Gastroesophageal sphincter (tissue), 4 donors: Measurements from ENCODE around the gene LMTK3. TPM values are rescaled to one million over a fixed set of nuclear protein-coding genes. Genes with fewer than 3 reads are reported as not detected.

Experiments used
- ATAC-seq: fragments of 150-250 bp; one replicate; pipeline ENCODE4 v1.9.1; 2016; ENCODE audit warnings: mild to moderate bottlenecking, moderate library complexity
- H3K27ac ChIP-seq, 4 donors: fragments of 200-600 bp; sonication (generic) in 3 of 4; 1 replicate in 3 of 4; 2 replicates in 1 of 4; pipeline ENCODE4 v1.5.1; 2016 to 2019
- H3K27me3 ChIP-seq: fragments of 200-600 bp; sonication (generic); one replicate; pipeline ENCODE4 v1.5.1; 2019
- H3K36me3 ChIP-seq, 2 donors: fragments of 200-600 bp; sonication (generic); one replicate each; pipeline ENCODE4 v1.5.1; 2019; ENCODE audit warnings: control low read depth in 1 of 2
- H3K4me1 ChIP-seq, 3 donors: fragments of 200-600 bp; sonication (generic); 1 replicate in 2 of 3; 2 replicates in 1 of 3; pipeline ENCODE4 v1.5.1; 2016 to 2019; ENCODE audit warnings: control low read depth in 2 of 3
- H3K4me3 ChIP-seq, 2 donors: fragments of 200-600 bp; sonication (generic); one replicate each; pipeline ENCODE4 v1.5.1; 2019; ENCODE audit warnings: mild to moderate bottlenecking in 1 of 2, moderate library complexity in 1 of 2
- H3K9me3 ChIP-seq, 3 donors: fragments of 200-600 bp; sonication (generic); one replicate each; pipeline ENCODE4 v1.5.1; 2017 to 2019; ENCODE audit warnings: control low read depth in 2 of 3
- CTCF ChIP-seq, 4 experiments: fragments of 200-600 bp in 2 of 4; fragments of 450-650 bp in 2 of 4; sonication (generic) in 1 of 4; IDR thresholded peaks; one replicate each; pipeline ENCODE4 v1.5.1; 2017 to 2019; ENCODE audit warnings: antibody characterized with exemption in 4 of 4, mild to moderate bottlenecking in 2 of 4, moderate library complexity in 2 of 4
- EP300 ChIP-seq: sonication (generic); formaldehyde crosslinking; IDR thresholded peaks from one replicate; pipeline ENCODE4 v1.6.1; 2017; ENCODE audit warnings: antibody characterized with exemption, mild to moderate bottlenecking
- POLR2A ChIP-seq, 2 donors: fragments of 450-650 bp; IDR thresholded peaks; one replicate each; pipeline ENCODE4 v1.6.1; 2017; ENCODE audit warnings: antibody characterized with exemption in 2 of 2, mild to moderate bottlenecking in 2 of 2, moderate library complexity in 1 of 2
- POLR2AphosphoS5 ChIP-seq: sonication (generic); formaldehyde crosslinking; IDR thresholded peaks from one replicate; pipeline ENCODE4 v1.6.1; 2017; ENCODE audit warnings: antibody characterized with exemption
- WGBS, 2 donors: methylation state at CpG; one replicate each; pipeline ENCODE4 v1.1.5; 2018; ENCODE audit warnings: low coverage in 1 of 2; 5-methylcytosine and 5-hydroxymethylcytosine counted together
- total RNA-seq, 4 donors: library from RNA; depleted of rRNA; stranded (reverse); fragments of >200 nt; gene quantifications; one replicate each; pipeline ENCODE4 v1.1.0, GENCODE V29; 2016

The LMTK3 gene
- total RNA-seq, 4 donors from 2014 or later: 0.13 to 1.2 (median 0.30) TPM

- no peaks in the 10 kb centered on the region for H3K27me3 ChIP-seq
- no peak overlapping the region for H3K4me3 ChIP-seq
- H3K9me3 ChIP-seq: no peaks in the 10 kb centered on the region
- no peaks in the 10 kb centered on the region for H3K4me1 ChIP-seq
- no peak overlapping the region for H3K27ac ChIP-seq
- ATAC-seq: no peak
- WGBS, 2 donors: 93 to 100% methylated on average over 2 of the region's 4 CpGs
- peaks cover 0 to 53% of the 10 kb centered on the region in 2 donors for H3K36me3 ChIP-seq
- TF ChIP-seq POLR2AphosphoS5 (no peak), EP300 (no peak), CTCF (IDR thresholded peaks at IDR 0.05) (no peak), POLR2A (IDR thresholded peaks at IDR 0.05) (no peak)
These were observed 54.8 kb downstream of the LMTK3 start for GRCh38 chr19:48456864-48457263.

- 75 to 93% methylated on average over 3 to 4 of the region's 11 CpGs for WGBS, 2 donors
- TF ChIP-seq EP300 (no peak), CTCF (IDR thresholded peaks at IDR 0.05) (no peak), POLR2A (IDR thresholded peaks at IDR 0.05) (no peak), POLR2AphosphoS5 (no peak)
- no peak overlapping the region for H3K27ac ChIP-seq
- no peak for ATAC-seq
- H3K4me3 ChIP-seq: no peak overlapping the region
- no peaks in the 10 kb centered on the region for H3K4me1 ChIP-seq
- peaks cover 0 to 61% of the 10 kb centered on the region in 2 donors for H3K36me3 ChIP-seq
- no peaks in the 10 kb centered on the region for H3K27me3 ChIP-seq
- H3K9me3 ChIP-seq: no peaks in the 10 kb centered on the region
These were observed 55.6 kb downstream of the LMTK3 start for GRCh38 chr19:48455908-48456562.

- 63 to 82% methylated on average over 2 to 4 of the region's 16 CpGs for WGBS, 2 donors
- H3K36me3 ChIP-seq: peaks cover 0 to 68% of the 10 kb centered on the region in 2 donors
- H3K4me3 ChIP-seq: no peak within 1 kb of the TSS
- no peaks in the 10 kb centered on the region for H3K9me3 ChIP-seq
- no peaks in the 10 kb centered on the region for H3K27me3 ChIP-seq
- no peak within 1 kb of the TSS for H3K27ac ChIP-seq
- no peaks in the 10 kb centered on the region for H3K4me1 ChIP-seq
- TF ChIP-seq POLR2AphosphoS5 (no peak), EP300 (no peak), CTCF (IDR thresholded peaks at IDR 0.05) (no peak), POLR2A (IDR thresholded peaks at IDR 0.05) (no peak)
- no peak for ATAC-seq
These were observed 56.3 kb downstream of the LMTK3 start, which contains the start of gene KCNJ14 for GRCh38 chr19:48455171-48455907. Gene KCNJ14, plus strand, starts transcription at chr19:48455574. Its CDS starts 6,151 bp downstream, at chr19:48461725.

GRCh38 chr19:48454150-48454730 lies 57.4 kb downstream of the LMTK3 start:
- WGBS, 2 donors: 86 to 90% methylated on average over 2 to 14 of the region's 22 CpGs
- no peak overlapping the region for H3K27ac ChIP-seq
- H3K27me3 ChIP-seq: no peaks in the 10 kb centered on the region
- no peak for ATAC-seq
- no peaks in the 10 kb centered on the region for H3K4me1 ChIP-seq
- no peak overlapping the region for H3K4me3 ChIP-seq
- H3K36me3 ChIP-seq: peaks cover 0 to 79% of the 10 kb centered on the region in 2 donors
- TF ChIP-seq EP300 (no peak), CTCF (IDR thresholded peaks at IDR 0.05) (no peak), POLR2A (IDR thresholded peaks at IDR 0.05) (no peak), POLR2AphosphoS5 (no peak)
- H3K9me3 ChIP-seq: no peaks in the 10 kb centered on the region
